Mesothelial cell of epicardium (in vitro differentiated cells): ENCODE data around the gene RAD51B. TPM values are rescaled to one million over a fixed set of nuclear protein-coding genes. Genes with fewer than 3 reads are reported as not detected.
A peak's percentile ranks its signal among the peaks of the same experiment; 100 is the strongest.

Experiments
- DNase-seq, 2 experiments: peaks; one replicate each; pipeline ENCODE4 v3.0.0; 2021; ENCODE audit warnings: low spot score in 2 of 2; ENCODE audit not compliant: unreplicated experiment in 2 of 2
- H3K27ac Mint-ChIP-seq: 2 replicates; pipeline ENCODE4 v1.8.0; 2021; ENCODE audit warnings: mixed read lengths
- H3K27me3 Mint-ChIP-seq: 2 replicates; pipeline ENCODE4 v1.8.0; 2021; ENCODE audit warnings: low read depth, mixed read lengths
- H3K36me3 Mint-ChIP-seq: 2 replicates; pipeline ENCODE4 v1.8.0; 2021; ENCODE audit warnings: mixed read lengths
- H3K4me1 Mint-ChIP-seq: 2 replicates; pipeline ENCODE4 v1.8.0; 2021; ENCODE audit warnings: mixed read lengths
- H3K4me3 Mint-ChIP-seq: 2 replicates; pipeline ENCODE4 v1.8.0; 2021; ENCODE audit warnings: mild to moderate bottlenecking, moderate library complexity, mixed read lengths
- H3K9me3 Mint-ChIP-seq: 2 replicates; pipeline ENCODE4 v1.8.0; 2021; ENCODE audit warnings: mixed read lengths
- CTCF ChIP-seq: fragments of 200-600 bp; sonication (generic); IDR thresholded peaks from one replicate; pipeline ENCODE4 v1.5.0; 2021; ENCODE audit warnings: antibody characterized with exemption; ENCODE audit not compliant: unreplicated experiment
- total RNA-seq: library from RNA; stranded (reverse); gene quantifications from 3 replicates; pipeline ENCODE4 v1.2.1, GENCODE V29; 2021

Gene RAD51B
- total RNA-seq, 1 donor from 2014 or later: 34.7 TPM

- H3K36me3 Mint-ChIP-seq: no peaks in the 10 kb centered on the region
- H3K4me3 Mint-ChIP-seq: no peak overlapping the region
- TF ChIP-seq CTCF: no peak
- no peak overlapping the region for H3K27ac Mint-ChIP-seq
- DNase-seq: no peak
- H3K9me3 Mint-ChIP-seq: no peaks in the 10 kb centered on the region
- H3K27me3 Mint-ChIP-seq: no peaks in the 10 kb centered on the region
- peaks cover 48% of the 10 kb centered on the region for H3K4me1 Mint-ChIP-seq
Observed at GRCh38 chr14:68486033-68486732, 666.6 kb downstream of the RAD51B start.

DNA sequence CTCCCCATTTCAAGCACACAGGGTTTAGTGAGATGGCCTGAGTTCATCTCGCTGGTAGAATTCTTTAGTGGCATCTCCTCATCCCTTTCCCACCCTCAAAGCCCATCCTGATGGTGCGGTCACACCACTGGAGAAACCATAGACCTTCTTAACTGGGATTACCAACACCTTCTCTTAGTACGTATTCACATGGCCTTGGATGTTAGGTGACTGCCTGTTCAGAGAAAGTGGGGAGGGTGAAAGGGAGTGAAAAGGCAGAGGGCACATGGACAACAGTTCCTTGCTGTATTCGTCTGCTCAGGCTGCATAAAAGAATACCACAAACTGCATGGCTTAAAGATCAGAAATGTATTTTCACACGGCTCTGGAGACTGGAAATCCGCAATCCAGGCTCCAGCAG is 667.2 kb downstream of the RAD51B start:
- Mint-ChIP-seq H3K9me3 (no peaks in the 10 kb centered on the region), H3K36me3 (no peaks in the 10 kb centered on the region), H3K27me3 (no peaks in the 10 kb centered on the region), H3K27ac (no peak overlapping the region), H3K4me1 (peaks cover 48% of the 10 kb centered on the region), H3K4me3 (no peak overlapping the region)
- TF ChIP-seq CTCF: no peak
- no peak for DNase-seq

- Mint-ChIP-seq H3K9me3 (no peaks in the 10 kb centered on the region), H3K27ac (peak overlapping the region; percentile 70), H3K36me3 (no peaks in the 10 kb centered on the region), H3K27me3 (no peaks in the 10 kb centered on the region), H3K4me1 (peaks cover 54% of the 10 kb centered on the region), H3K4me3 (no peak overlapping the region)
- TF ChIP-seq CTCF: no peak
- no peak for DNase-seq
Observed at GRCh38 chr14:68487805-68488590, 668.4 kb downstream of the RAD51B start.

DNA sequence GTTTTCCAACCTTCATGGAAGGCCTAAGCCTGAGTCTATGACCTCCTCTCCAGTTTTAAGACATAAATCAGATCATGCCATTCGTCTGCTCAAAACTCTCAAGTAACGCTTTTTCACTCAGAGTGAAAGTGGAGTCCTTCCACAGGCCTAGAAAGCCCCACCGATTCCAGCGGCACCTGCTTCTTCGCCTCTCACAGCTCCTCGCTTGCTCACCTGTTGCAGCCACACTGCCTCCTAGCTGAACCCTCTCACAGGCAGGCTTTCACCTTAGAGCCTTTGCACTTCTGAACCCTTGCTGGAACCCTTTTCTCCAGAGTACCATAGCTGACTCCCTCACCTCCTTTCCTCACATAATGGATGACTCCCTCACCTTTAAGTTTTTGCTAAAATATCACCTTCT is 672.2 kb downstream of the RAD51B start:
- Mint-ChIP-seq H3K9me3 (no peaks in the 10 kb centered on the region), H3K4me1 (peaks cover 73% of the 10 kb centered on the region), H3K36me3 (no peaks in the 10 kb centered on the region), H3K4me3 (no peak overlapping the region), H3K27ac (peak overlapping the region; percentile 97), H3K27me3 (no peaks in the 10 kb centered on the region)
- no peak for DNase-seq
- no peak for TF ChIP-seq CTCF

- H3K4me3 Mint-ChIP-seq: no peak overlapping the region
- no peaks in the 10 kb centered on the region for H3K9me3 Mint-ChIP-seq
- peak overlapping the region; percentile 97 for H3K27ac Mint-ChIP-seq
- TF ChIP-seq CTCF: no peak
- no peaks in the 10 kb centered on the region for H3K36me3 Mint-ChIP-seq
- H3K4me1 Mint-ChIP-seq: peaks cover 77% of the 10 kb centered on the region
- no peaks in the 10 kb centered on the region for H3K27me3 Mint-ChIP-seq
- no peak for DNase-seq
Observed at GRCh38 chr14:68492381-68493151, 673.0 kb downstream of the RAD51B start.
